Activated CD8-positive, alpha-beta memory T cell treated with anti-CD3 and anti-CD28 coated beads, Interleukin-2, amount 10 ng/mL, durations not matched to agents 7 days and 5 days (primary cell): ENCODE measurements around the gene RAB43. TPM values are rescaled to one million over a fixed set of nuclear protein-coding genes. Genes with fewer than 3 reads are reported as not detected.
"Not testable (repeated sequence)": the region's sequence is repeated elsewhere in the genome, so short reads cannot be mapped to it uniquely, and the experiment has no call there.

Experiments
- ATAC-seq: fragments of 150-1000 bp; cut with Tn5 transposase; one replicate; pipeline ENCODE4 v1.10.0; 2021; ENCODE audit warnings: moderate library complexity
- CTCF ChIA-PET: fragments of 350-600 bp; sonication (Branson Sonifier 250); formaldehyde crosslinking; loops from one replicate; lab custom pipeline; 2021; ENCODE audit warnings: antibody characterized with exemption; lab: Charles Lee
- DNase-seq: peaks from one replicate; pipeline ENCODE4 v3.0.0-alpha.2; 2020
- H3K27ac Mint-ChIP-seq: one replicate; pipeline ENCODE4 v1.8.0; 2021; ENCODE audit warnings: mild to moderate bottlenecking, mixed read lengths
- H3K27me3 Mint-ChIP-seq: one replicate; pipeline ENCODE4 v1.8.0; 2021; ENCODE audit warnings: mixed read lengths
- H3K36me3 Mint-ChIP-seq: one replicate; pipeline ENCODE4 v1.8.0; 2021; ENCODE audit warnings: mild to moderate bottlenecking, mixed read lengths
- H3K4me1 Mint-ChIP-seq: one replicate; pipeline ENCODE4 v1.8.0; 2021; ENCODE audit warnings: mixed read lengths
- H3K4me3 Mint-ChIP-seq: one replicate; pipeline ENCODE4 v1.8.0; 2021; ENCODE audit warnings: mild to moderate bottlenecking, moderate library complexity, mixed read lengths
- H3K9me3 Mint-ChIP-seq: one replicate; pipeline ENCODE4 v1.8.0; 2022; ENCODE audit warnings: low read depth, mixed read lengths
- total RNA-seq, 2 experiments: library from RNA; stranded (reverse); gene quantifications; one replicate each; pipeline ENCODE4 v1.2.3, GENCODE V29; 2021

RAB43 gene
- total RNA-seq, 2 experiments from 2014 or later = 33.7 to 36.1 TPM

GRCh38 chr3:129118745-129119144 lies 2.9 kb downstream of the RAB43 start:
- Mint-ChIP-seq H3K27me3 (no peaks in the 10 kb centered on the region), H3K9me3 (no peaks in the 10 kb centered on the region), H3K36me3 (peaks cover 27% of the 10 kb centered on the region), H3K4me1 (peaks cover 69% of the 10 kb centered on the region), H3K27ac (peak overlapping the region; percentile 97), H3K4me3 (peak overlapping the region; percentile 88)
- DNase-seq = peak; percentile 64
- CTCF ChIA-PET = interaction anchor here (0.7 to 6.1 kb wide), 15 partner anchors 10 to 148 kb away, joined by 3 to 45 read pairs (median 3); no protein-coding TSS in a partner anchor
- ATAC-seq = no peak

GRCh38 chr3:129117134-129117533 lies 4.5 kb downstream of the RAB43 start:
- H3K36me3 Mint-ChIP-seq = peaks cover 27% of the 10 kb centered on the region
- DNase-seq = no peak
- CTCF ChIA-PET = interaction anchor here (0.7 to 2.4 kb wide), 3 partner anchors 21 to 146 kb away, joined by 3 to 13 read pairs (median 3); no protein-coding TSS in a partner anchor

GRCh38 chr3:129116482-129116946 lies 5.1 kb downstream of the RAB43 start:
- ATAC-seq = no peak
- H3K4me1 Mint-ChIP-seq = peaks cover 57% of the 10 kb centered on the region
- CTCF ChIA-PET = interaction anchor here (1.1 kb wide), 1 partner anchor 12 kb away, joined by 3 read pairs; no protein-coding TSS in a partner anchor
- H3K4me3 Mint-ChIP-seq = peak overlapping the region; percentile 39
- peak overlapping the region; percentile 79 for H3K27ac Mint-ChIP-seq
- H3K27me3 Mint-ChIP-seq = no peaks in the 10 kb centered on the region
- no peaks in the 10 kb centered on the region for H3K9me3 Mint-ChIP-seq
- H3K36me3 Mint-ChIP-seq = peaks cover 27% of the 10 kb centered on the region
- no peak for DNase-seq

More at GRCh38 chr3:129117134-129117533, 4.5 kb downstream of the RAB43 start:
- Mint-ChIP-seq H3K9me3 (no peaks in the 10 kb centered on the region), H3K4me1 (peaks cover 61% of the 10 kb centered on the region), H3K27ac (peak overlapping the region; percentile 51), H3K4me3 (no peak overlapping the region), H3K27me3 (no peaks in the 10 kb centered on the region)
- ATAC-seq = no peak

DNA sequence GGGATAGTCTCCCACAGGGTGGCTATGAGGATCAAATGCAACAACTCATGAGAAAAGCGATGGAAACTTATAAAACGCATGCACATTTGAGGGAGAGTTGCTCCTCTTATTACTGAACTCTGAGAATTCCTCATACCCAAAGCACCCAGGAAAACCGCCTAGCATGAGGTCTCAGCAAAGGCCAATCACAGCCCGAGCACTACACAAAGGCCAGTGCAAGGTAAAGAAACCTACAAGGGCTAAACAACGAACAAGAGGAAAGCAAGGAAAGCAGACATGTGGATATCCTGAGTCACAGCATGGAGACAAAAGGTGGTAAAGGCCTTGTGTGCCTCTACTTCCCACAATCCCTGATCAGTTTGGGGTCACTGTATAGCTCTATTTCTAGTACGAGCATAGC lies 7.1 kb downstream of the RAB43 start:
- no peaks in the 10 kb centered on the region for H3K9me3 Mint-ChIP-seq
- H3K27me3 Mint-ChIP-seq = no peaks in the 10 kb centered on the region
- H3K4me3 Mint-ChIP-seq = no peak overlapping the region
- peak overlapping the region; percentile 1 for H3K27ac Mint-ChIP-seq
- peaks cover 18% of the 10 kb centered on the region for H3K36me3 Mint-ChIP-seq
- H3K4me1 Mint-ChIP-seq = peaks cover 54% of the 10 kb centered on the region
- no peak for DNase-seq
- no peak for ATAC-seq
- CTCF ChIA-PET = interaction anchor here (0.7 to 2.2 kb wide), 2 partner anchors 45 to 61 kb away, joined by 4 to 7 read pairs; no protein-coding TSS in a partner anchor

DNA sequence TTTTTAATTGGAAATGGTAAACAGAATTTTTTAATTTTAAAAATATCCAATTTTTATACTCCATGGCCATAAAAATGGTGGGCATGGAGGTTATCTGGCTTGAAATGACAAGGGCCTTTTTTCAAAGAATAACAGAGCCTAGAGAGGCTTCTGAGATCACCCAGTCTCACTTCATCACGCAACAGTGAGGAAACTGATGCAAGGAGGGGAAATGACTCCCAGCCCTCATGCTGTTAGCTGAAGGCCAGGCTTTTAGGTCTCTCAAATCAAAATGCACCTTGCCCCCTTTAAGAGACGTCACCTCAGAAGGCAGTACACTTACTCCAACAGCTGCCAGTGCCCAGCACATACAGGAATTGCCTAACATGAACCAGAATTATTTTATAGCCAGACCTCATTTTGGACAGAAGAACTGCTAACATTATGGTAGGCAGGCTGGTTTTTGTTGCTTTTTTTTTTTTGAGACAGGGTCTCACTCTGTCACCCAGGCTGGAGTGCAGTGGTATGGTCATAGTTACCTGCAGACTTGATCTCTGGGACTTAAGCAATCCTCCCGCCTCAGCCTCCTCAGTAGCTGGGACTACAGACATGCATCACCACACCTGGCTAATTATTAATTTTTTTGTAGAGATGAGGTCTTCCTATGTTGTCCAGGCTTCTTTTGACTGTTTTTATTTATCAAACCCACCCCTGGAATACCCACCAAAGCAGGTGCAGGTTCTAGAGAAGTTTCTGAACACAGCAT lies 9.1 kb downstream of the RAB43 start:
- ATAC-seq (peak; percentile 71), DNase-seq (peak; percentile 53)
- no peak overlapping the region for H3K4me3 Mint-ChIP-seq
- H3K9me3 Mint-ChIP-seq = no peaks in the 10 kb centered on the region
- no peaks in the 10 kb centered on the region for H3K27me3 Mint-ChIP-seq
- peaks cover 7% of the 10 kb centered on the region for H3K36me3 Mint-ChIP-seq
- H3K27ac Mint-ChIP-seq = peak overlapping the region; percentile 74
- peaks cover 42% of the 10 kb centered on the region for H3K4me1 Mint-ChIP-seq
- CTCF ChIA-PET = interaction anchor here (0.7 to 2.2 kb wide), 3 partner anchors 11 to 142 kb away, joined by 3 to 7 read pairs (median 3); no protein-coding TSS in a partner anchor

GRCh38 chr3:129111076-129111780 lies 10.4 kb downstream of the RAB43 start:
- H3K9me3 Mint-ChIP-seq, ATAC-seq, H3K36me3 Mint-ChIP-seq, DNase-seq, H3K4me3 Mint-ChIP-seq, H3K27me3 Mint-ChIP-seq: not testable (repeated sequence)
- Mint-ChIP-seq H3K27ac (peak overlapping the region; percentile 24), H3K4me1 (peaks cover 39% of the 10 kb centered on the region)
- CTCF ChIA-PET = interaction anchor here (0.7 to 1.1 kb wide), 2 partner anchors 9 kb away, joined by 3 read pairs; no protein-coding TSS in a partner anchor

GRCh38 chr3:129107793-129108192 lies 13.8 kb downstream of the RAB43 start:
- Mint-ChIP-seq H3K27me3 (no peaks in the 10 kb centered on the region), H3K36me3 (peaks cover 1% of the 10 kb centered on the region), H3K9me3 (no peaks in the 10 kb centered on the region), H3K4me1 (peaks cover 24% of the 10 kb centered on the region), H3K27ac (peak overlapping the region; percentile 34), H3K4me3 (no peak overlapping the region)
- no peak for ATAC-seq
- DNase-seq = no peak
- CTCF ChIA-PET = interaction anchor here (1.3 kb wide), 1 partner anchor 11 kb away, joined by 3 read pairs; no protein-coding TSS in a partner anchor

GRCh38 chr3:129106866-129107565 lies 14.6 kb downstream of the RAB43 start:
- Mint-ChIP-seq H3K36me3 (peaks cover 1% of the 10 kb centered on the region), H3K4me1 (peaks cover 21% of the 10 kb centered on the region)

GRCh38 chr3:129106320-129106719 lies 15.3 kb downstream of the RAB43 start:
- Mint-ChIP-seq H3K36me3 (no peaks in the 10 kb centered on the region), H3K27ac (no peak overlapping the region), H3K4me3 (no peak overlapping the region), H3K27me3 (no peaks in the 10 kb centered on the region), H3K4me1 (peaks cover 21% of the 10 kb centered on the region), H3K9me3 (no peaks in the 10 kb centered on the region)
- ATAC-seq (no peak), DNase-seq (no peak)
- CTCF ChIA-PET = interaction anchor here (1.2 to 1.6 kb wide), 2 partner anchors 13 to 136 kb away, joined by 4 read pairs; no protein-coding TSS in a partner anchor

More at GRCh38 chr3:129106866-129107565, 14.6 kb downstream of the RAB43 start:
- no peaks in the 10 kb centered on the region for H3K27me3 Mint-ChIP-seq
- no peak for DNase-seq
- ATAC-seq = no peak
- H3K27ac Mint-ChIP-seq = no peak overlapping the region
- CTCF ChIA-PET = interaction anchor here (1.2 to 1.6 kb wide), 2 partner anchors 12 to 137 kb away, joined by 4 read pairs; no protein-coding TSS in a partner anchor
- no peak overlapping the region for H3K4me3 Mint-ChIP-seq
- no peaks in the 10 kb centered on the region for H3K9me3 Mint-ChIP-seq

DNA sequence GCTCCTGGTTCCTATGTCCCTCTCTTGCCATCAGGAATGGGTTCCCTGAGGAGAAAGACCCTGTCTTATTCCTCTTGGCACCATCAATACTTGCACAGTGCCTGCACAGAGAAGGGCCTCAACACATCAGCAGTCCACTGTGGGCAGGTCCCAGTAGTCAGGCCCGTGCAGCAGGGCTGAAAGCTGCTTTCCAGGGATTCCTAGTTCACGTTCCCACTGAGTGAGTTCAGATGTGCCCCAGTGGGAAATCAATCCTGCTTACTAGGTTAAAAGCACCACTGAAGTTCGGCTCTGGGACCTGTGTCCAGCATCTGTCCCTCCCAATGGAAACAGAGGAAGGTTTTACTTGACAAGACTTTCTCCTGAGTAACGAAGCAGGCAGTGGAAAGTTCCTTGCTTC lies 15.7 kb downstream of the RAB43 start:
- no peaks in the 10 kb centered on the region for H3K27me3 Mint-ChIP-seq
- CTCF ChIA-PET = interaction anchor here (1.2 to 1.6 kb wide), 2 partner anchors 14 to 136 kb away, joined by 4 read pairs; no protein-coding TSS in a partner anchor
- peaks cover 21% of the 10 kb centered on the region for H3K4me1 Mint-ChIP-seq
- no peaks in the 10 kb centered on the region for H3K9me3 Mint-ChIP-seq
- no peak overlapping the region for H3K4me3 Mint-ChIP-seq
- no peak overlapping the region for H3K27ac Mint-ChIP-seq
- ATAC-seq (no peak), DNase-seq (no peak)
- H3K36me3 Mint-ChIP-seq = no peaks in the 10 kb centered on the region

GRCh38 chr3:129104498-129105079 lies 17.0 kb downstream of the RAB43 start:
- no peaks in the 10 kb centered on the region for H3K9me3 Mint-ChIP-seq
- H3K4me1 Mint-ChIP-seq = peaks cover 25% of the 10 kb centered on the region
- peaks cover 4% of the 10 kb centered on the region for H3K36me3 Mint-ChIP-seq
- H3K4me3 Mint-ChIP-seq = no peak overlapping the region
- ATAC-seq (no peak), DNase-seq (no peak)
- H3K27ac Mint-ChIP-seq = no peak overlapping the region
- no peaks in the 10 kb centered on the region for H3K27me3 Mint-ChIP-seq
- CTCF ChIA-PET = interaction anchor here (0.6 to 1.6 kb wide), 2 partner anchors 12 to 14 kb away, joined by 3 read pairs; no protein-coding TSS in a partner anchor

DNA sequence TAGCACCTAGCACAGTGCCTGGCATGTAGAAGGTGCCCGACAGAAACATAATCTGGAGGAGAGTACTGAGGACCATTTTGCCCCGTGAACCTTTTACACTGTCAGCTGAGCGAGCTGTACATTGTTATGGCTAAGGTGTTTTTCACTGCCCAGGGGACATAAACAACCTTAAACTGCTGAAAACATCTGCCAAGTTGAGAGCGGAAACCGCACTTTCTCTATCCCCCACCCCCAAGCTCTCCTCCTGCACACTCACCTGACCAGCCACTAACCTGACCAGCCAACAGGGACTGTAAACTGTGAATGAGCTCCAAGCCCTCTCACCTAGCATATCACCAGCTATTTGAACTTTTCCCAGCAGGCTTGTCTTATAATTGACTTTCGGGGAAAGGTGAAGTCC lies 17.6 kb downstream of the RAB43 start:
- Mint-ChIP-seq H3K9me3 (no peaks in the 10 kb centered on the region), H3K27ac (peak overlapping the region; percentile 21), H3K4me3 (no peak overlapping the region), H3K4me1 (peaks cover 25% of the 10 kb centered on the region), H3K27me3 (no peaks in the 10 kb centered on the region), H3K36me3 (peaks cover 4% of the 10 kb centered on the region)
- CTCF ChIA-PET = interaction anchor here (1.6 kb wide), 1 partner anchor 14 kb away, joined by 3 read pairs; no protein-coding TSS in a partner anchor
- ATAC-seq (no peak), DNase-seq (no peak)
